HuH-7 (cell line): ENCODE data around the gene FNDC5.
A peak's percentile ranks its signal among the peaks of the same experiment; 100 is the strongest.

ENCODE experiments used
- DNase-seq: peaks from one replicate; pipeline ENCODE4 v3.0.0; 2011; ENCODE audit warnings: low spot score

FNDC5 gene

GRCh38 chr1:32884032-32884372 is 13.3 kb upstream of the FNDC5 start:
- DNase-seq = no peak

GRCh38 chr1:32883338-32884031 is 12.8 kb upstream of the FNDC5 start:
- no peak for DNase-seq

- DNase-seq = no peak
Observed at GRCh38 chr1:32881871-32882850, 11.4 kb upstream of the FNDC5 start.

GRCh38 chr1:32881291-32881690 is 10.6 kb upstream of the FNDC5 start:
- DNase-seq = no peak

- no peak for DNase-seq
Observed at GRCh38 chr1:32878637-32879041, 7.9 kb upstream of the FNDC5 start.

- DNase-seq = peak; percentile 62
Observed at GRCh38 chr1:32878183-32878582, 7.5 kb upstream of the FNDC5 start.

GRCh38 chr1:32877211-32878110 is 6.7 kb upstream of the FNDC5 start:
- no peak for DNase-seq

GRCh38 chr1:32876341-32877210 is 5.9 kb upstream of the FNDC5 start:
- peak; percentile 92 for DNase-seq

GRCh38 chr1:32874860-32875752 is 4.4 kb upstream of the FNDC5 start:
- DNase-seq = no peak

- no peak for DNase-seq
Observed at GRCh38 chr1:32873484-32873883, 2.8 kb upstream of the FNDC5 start.

GRCh38 chr1:32872192-32872460 is 1.4 kb upstream of the FNDC5 start:
- no peak for DNase-seq

- no peak for DNase-seq
Observed at GRCh38 chr1:32871364-32872191, 866 bp upstream of the FNDC5 start.

GRCh38 chr1:32869923-32870614 is 643 bp downstream of the FNDC5 start:
- no peak for DNase-seq

- DNase-seq = no peak
Observed at GRCh38 chr1:32868806-32869455, 1.8 kb downstream of the FNDC5 start.

- DNase-seq = no peak
Observed at GRCh38 chr1:32868085-32868484, 2.6 kb downstream of the FNDC5 start.

GRCh38 chr1:32867671-32868070 is 3.0 kb downstream of the FNDC5 start:
- no peak for DNase-seq

- no peak for DNase-seq
Observed at GRCh38 chr1:32867151-32867550, 3.6 kb downstream of the FNDC5 start.

- DNase-seq = no peak
Observed at GRCh38 chr1:32865639-32866405, 4.9 kb downstream of the FNDC5 start.
